ENCODE results near the gene RNASE13. TPM values are rescaled to one million over a fixed set of nuclear protein-coding genes. Genes with fewer than 3 reads are reported as not detected.

Gene RNASE13
- total and polyA plus RNA-seq, 8 donors = 0.13 TPM; not detected in 7

DNA sequence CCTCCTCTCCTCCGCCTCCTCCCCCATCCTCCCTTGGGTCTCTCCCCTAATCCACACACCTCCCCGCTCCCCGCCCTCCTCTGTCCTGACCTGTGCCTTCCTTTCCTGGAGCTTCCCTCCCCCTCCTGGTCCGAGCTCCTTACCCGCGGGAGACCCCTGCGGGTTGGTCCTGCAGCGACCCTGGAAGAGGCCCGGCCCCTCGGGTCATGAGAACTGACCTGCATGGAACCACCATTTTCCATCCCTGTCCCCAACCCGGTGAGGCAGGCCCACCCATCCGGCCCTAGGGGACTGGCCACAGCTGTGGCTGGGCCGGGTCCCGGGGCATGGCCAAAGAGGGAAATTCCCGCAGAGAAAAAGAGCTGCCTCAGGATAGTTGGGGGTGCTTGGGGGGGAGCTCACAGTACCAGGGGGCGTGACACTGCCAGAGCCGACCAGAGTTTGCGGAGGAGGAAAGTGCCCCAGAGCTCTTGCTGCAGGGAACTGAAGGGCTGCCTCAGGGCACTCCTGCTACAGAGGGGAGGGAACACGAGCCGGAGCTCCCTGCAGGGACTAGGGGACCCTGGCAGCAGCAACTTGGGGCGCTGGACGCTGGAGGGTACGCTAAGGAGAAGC, 36.1 kb upstream of the RNASE13 start:
- H3K4me3 ChIP-seq = peak overlapping the region; percentile 67 to 74
- TF ChIP-seq, protein P1, sequence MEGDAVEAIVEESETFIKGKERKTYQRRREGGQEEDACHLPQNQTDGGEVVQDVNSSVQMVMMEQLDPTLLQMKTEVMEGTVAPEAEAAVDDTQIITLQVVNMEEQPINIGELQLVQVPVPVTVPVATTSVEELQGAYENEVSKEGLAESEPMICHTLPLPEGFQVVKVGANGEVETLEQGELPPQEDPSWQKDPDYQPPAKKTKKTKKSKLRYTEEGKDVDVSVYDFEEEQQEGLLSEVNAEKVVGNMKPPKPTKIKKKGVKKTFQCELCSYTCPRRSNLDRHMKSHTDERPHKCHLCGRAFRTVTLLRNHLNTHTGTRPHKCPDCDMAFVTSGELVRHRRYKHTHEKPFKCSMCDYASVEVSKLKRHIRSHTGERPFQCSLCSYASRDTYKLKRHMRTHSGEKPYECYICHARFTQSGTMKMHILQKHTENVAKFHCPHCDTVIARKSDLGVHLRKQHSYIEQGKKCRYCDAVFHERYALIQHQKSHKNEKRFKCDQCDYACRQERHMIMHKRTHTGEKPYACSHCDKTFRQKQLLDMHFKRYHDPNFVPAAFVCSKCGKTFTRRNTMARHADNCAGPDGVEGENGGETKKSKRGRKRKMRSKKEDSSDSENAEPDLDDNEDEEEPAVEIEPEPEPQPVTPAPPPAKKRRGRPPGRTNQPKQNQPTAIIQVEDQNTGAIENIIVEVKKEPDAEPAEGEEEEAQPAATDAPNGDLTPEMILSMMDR (IDR thresholded peaks at IDR 0.05) = no peak
- intact Hi-C loops (cut with DNase I) = no loop called here

DNA sequence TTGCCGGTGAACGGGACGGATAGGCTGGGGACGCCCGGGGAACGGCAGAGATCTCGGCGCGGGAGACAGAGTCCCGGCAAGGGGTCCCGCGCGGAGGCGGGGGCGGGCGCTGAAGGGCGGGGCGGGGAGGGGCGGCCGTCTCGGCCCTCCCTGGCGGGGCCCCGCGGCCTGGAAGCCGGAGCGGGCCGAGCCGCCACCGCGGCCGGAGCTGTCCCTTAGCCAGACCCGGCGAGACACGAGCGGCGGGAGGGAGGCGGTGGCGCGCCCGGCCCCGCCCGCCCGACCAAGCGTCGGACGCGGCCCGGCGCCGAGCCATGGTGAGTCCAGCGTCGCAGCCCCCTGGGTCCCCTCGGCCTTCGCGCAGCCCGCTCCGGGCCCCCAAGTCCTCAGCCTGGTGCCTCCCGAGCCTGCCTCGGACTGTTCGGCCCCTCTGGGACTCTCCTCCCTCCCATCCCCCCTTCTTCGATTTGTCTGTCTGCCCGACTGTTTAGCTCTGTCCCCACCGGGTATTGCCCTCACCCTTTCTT, 35.5 kb upstream of the RNASE13 start, which contains the start of gene ARHGEF40:
Gene ARHGEF40, plus strand, starts transcription at position 222 of the 527 bp plus-strand sequence. Its CDS starts 93 bp downstream, at position 315.
- Histone ChIP-seq H3K4me3 (peak within 1 kb of the TSS; percentile 67 to 74), H3K9me3 (no peaks in the 10 kb centered on the region), H3K27me3 (peaks cover 4 to 32% of the 10 kb centered on the region in 2 donors), H3K27ac (peak within 1 kb of the TSS; percentile 88 to 89), H3K36me3 (peaks cover 0 to 14% of the 10 kb centered on the region in 2 donors), H3K4me1 (peaks cover 17 to 44% of the 10 kb centered on the region in 2 donors)
- ATAC-seq = peak; percentile 67
- intact Hi-C loops (cut with DNase I) = no loop called here
- TF ChIP-seq, protein P1 (IDR thresholded peaks at IDR 0.05) = no peak
- DNase-seq = peak in 2 of 4 donors; percentile 78 to 91

More for the DNA sequence above, 36.1 kb upstream of the RNASE13 start:
- H3K27ac ChIP-seq = peak overlapping the region; percentile 88 to 89
- no peaks in the 10 kb centered on the region for H3K9me3 ChIP-seq
- H3K27me3 ChIP-seq = peaks cover 4 to 32% of the 10 kb centered on the region in 2 donors
- peak in 3 of 4 donors; percentile 56 to 82 (median 60) for DNase-seq
- peaks cover 17 to 44% of the 10 kb centered on the region in 2 donors for H3K4me1 ChIP-seq
- peak; percentile 48 for ATAC-seq
- H3K36me3 ChIP-seq = peaks cover 0 to 20% of the 10 kb centered on the region in 2 donors

DNA sequence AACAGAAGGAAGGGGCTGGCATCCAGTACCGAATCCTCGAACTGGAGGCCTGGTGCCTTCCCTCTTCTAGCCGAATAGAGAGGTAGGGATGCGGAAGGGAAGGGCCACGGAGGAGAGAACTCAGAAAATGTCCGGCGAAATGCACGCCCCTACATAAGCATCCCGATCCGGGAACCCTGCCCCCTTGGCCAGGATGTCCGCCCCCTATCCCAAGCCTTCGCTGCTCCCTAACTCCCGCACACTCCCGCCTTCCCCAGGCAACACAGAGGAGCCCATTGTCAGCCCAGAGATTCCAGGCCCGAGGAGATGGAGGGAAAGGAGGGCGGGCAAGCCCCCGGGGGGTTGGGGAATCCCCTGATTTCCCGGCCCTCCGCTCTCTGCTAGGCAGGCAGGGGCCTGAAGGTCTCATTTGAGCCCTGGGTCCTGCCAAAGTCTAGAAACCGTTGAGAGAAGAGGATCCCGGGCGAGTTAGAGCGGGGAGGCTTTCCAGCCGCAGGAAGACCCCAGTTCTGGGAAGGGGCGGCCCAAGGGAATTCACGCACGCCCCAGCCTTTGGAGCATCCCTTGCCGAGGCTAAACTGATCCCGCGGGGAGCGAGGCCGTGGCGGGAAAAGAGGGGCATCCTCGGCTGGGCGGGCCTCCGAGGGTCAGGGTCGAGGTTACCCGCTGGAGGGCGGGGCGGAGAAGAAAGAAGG, 34.9 kb upstream of the RNASE13 start:
- H3K36me3 ChIP-seq = peaks cover 0 to 8% of the 10 kb centered on the region in 2 donors
- ATAC-seq (peak; percentile 2), DNase-seq (peak in 3 of 4 donors; percentile 64 to 69 (median 65))
- intact Hi-C loops (cut with DNase I) = no loop called here
- H3K27ac ChIP-seq = peak overlapping the region; percentile 88 to 89
- H3K4me3 ChIP-seq = peak overlapping the region; percentile 67 to 74
- TF ChIP-seq, protein P1 (IDR thresholded peaks at IDR 0.05) = no peak
- H3K27me3 ChIP-seq = peaks cover 4 to 32% of the 10 kb centered on the region in 2 donors
- H3K9me3 ChIP-seq = no peaks in the 10 kb centered on the region
- peaks cover 17 to 44% of the 10 kb centered on the region in 2 donors for H3K4me1 ChIP-seq

DNA sequence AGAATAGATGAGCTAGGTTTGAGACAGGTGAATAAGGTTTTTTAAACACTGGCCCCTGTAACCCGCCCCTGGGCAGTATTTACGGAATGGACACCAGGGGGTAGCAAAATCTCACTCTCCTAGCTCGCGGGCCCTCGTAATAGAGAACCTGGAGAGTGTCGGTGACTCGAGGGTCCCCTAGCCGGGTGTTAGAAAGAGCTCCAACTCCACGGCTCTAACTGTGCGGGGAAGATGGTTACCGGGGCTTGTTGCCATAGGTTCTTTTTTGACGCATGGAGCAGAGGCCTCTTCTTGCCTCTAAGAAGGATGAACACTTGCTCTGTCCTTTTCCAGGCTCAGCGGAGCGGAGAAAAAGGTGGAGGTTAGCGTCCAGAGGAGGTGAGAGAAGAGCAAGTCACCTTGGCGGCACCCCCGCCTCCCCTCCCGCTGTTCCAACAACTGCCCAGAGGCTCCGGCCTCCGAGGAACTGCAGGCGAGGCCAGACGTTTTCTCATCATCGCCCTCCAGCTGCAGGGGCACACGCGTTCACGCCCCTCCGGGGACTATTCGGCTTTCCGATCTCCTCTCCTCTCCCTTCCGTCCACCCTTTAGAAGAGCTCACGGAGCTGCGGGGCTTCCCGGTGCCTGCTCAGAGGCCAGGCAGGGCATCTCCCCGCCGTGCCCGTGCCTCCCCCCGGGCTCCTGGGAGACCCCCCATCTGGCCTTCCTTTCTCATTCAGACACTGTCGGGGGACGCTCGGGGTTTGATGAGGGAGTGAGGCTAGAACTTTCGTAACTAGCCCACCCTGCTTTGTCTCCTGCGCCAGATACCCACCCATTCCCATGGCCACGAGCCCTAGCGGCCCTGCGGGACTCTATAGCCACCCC, 34.1 kb upstream of the RNASE13 start:
- Histone ChIP-seq H3K9me3 (no peaks in the 10 kb centered on the region), H3K4me3 (peak overlapping the region; percentile 67 to 74), H3K27me3 (peaks cover 4 to 32% of the 10 kb centered on the region in 2 donors), H3K27ac (peak overlapping the region; percentile 88 to 89), H3K4me1 (peaks cover 17 to 44% of the 10 kb centered on the region in 2 donors), H3K36me3 (peaks cover 0 to under 1% of the 10 kb centered on the region in 2 donors)
- ATAC-seq = peak; percentile 44
- DNase-seq = peak in 3 of 4 donors; percentile 59 to 81 (median 76)
- intact Hi-C loops (cut with DNase I) = no loop called here
- TF ChIP-seq, protein P1 (IDR thresholded peaks at IDR 0.05) = peak; percentile 65 to 68

Measured in left lung (tissue), 10 donors.